OCI-LY3 (cell line): ENCODE data around the gene FAM13C.

Source experiments
- CTCF ChIP-seq: fragments of 200-600, 300-600 bp; sonication (generic); IDR thresholded peaks from 2 replicates; pipeline ENCODE4 v1.5.1; 2014; ENCODE audit warnings: antibody characterized with exemption, low read length, low read depth
- EZH2phosphoT487 ChIP-seq: fragments of 200-600 bp; shearing (Covaris generic); IDR thresholded peaks from 2 replicates; pipeline ENCODE4 v1.6.1; 2018; ENCODE audit warnings: antibody characterized with exemption, mixed run types, low read depth

- TF ChIP-seq CTCF = no peak
- no peak for TF ChIP-seq EZH2phosphoT487
Observed at GRCh38 chr10:59397961-59398360, 35.6 kb upstream of the FAM13C start.
